Endothelial cell of umbilical vein (primary cell): ENCODE data around the gene PNPLA2. TPM values are rescaled to one million over a fixed set of nuclear protein-coding genes. Genes with fewer than 3 reads are reported as not detected.

ENCODE experiments used
- BruUV-seq: library from RNA; stranded (reverse); fragments of 400-500 nt; replicated peaks from 2 replicates; lab custom pipeline; 2021; lab: Mats Ljungman, UMichigan
- CTCF ChIA-PET: fragments of 300-600, 350-600 bp; sonication (Branson Sonifier 250); formaldehyde crosslinking; loops from one replicate; lab custom pipeline; 2021; ENCODE audit warnings: antibody characterized with exemption, inconsistent platforms; lab: Charles Lee
- POLR2A ChIA-PET: fragments of 300-600, 350-600 bp; sonication (Branson Sonifier 250); formaldehyde crosslinking; loops from one replicate; lab custom pipeline; 2021; ENCODE audit warnings: antibody characterized with exemption, inconsistent platforms; lab: Charles Lee
- DNase-seq: peaks from one replicate; pipeline ENCODE4 v3.0.0-alpha.2; 2011; ENCODE audit warnings: low read depth, low spot score
- FAIRE-seq: peaks from 2 replicates; lab custom pipeline; 2011; peaks lifted over from hg19 to GRCh38; lab: Jason Lieb, UNC
- H2AFZ ChIP-seq: 2 replicates; pipeline ENCODE4 v1.6.0; 2012; ENCODE audit warnings: low read depth, low read length, control low read depth, inconsistent platforms
- H3K27ac ChIP-seq: 2 replicates; pipeline ENCODE4 v1.5.1; 2011; ENCODE audit warnings: low read depth, mild to moderate bottlenecking, control low read depth, low read length, moderate library complexity; ENCODE audit not compliant: insufficient read depth
- H3K27me3 ChIP-seq, 2 experiments: 2 replicates each; pipeline versions ENCODE4 v1.6.0 to v1.6.1; 2011; ENCODE audit warnings: low read length in 2 of 2, mixed read lengths in 1 of 2; ENCODE audit not compliant: control insufficient read depth in 2 of 2, insufficient read depth in 2 of 2
- H3K36me3 ChIP-seq, 2 experiments: 2 replicates in 1 of 2; 3 replicates in 1 of 2; pipeline ENCODE4 v1.5.1; 2011; ENCODE audit warnings: low read length in 2 of 2, mild to moderate bottlenecking in 1 of 2, moderate library complexity in 1 of 2; ENCODE audit not compliant: control insufficient read depth in 2 of 2, insufficient read depth in 2 of 2; ENCODE audit errors: extremely low read depth in 1 of 2
- H3K4me1 ChIP-seq: 3 replicates; pipeline ENCODE4 v1.5.1; 2011; ENCODE audit warnings: mild to moderate bottlenecking, low read length; ENCODE audit not compliant: control insufficient read depth, insufficient read depth; ENCODE audit errors: extremely low read depth
- H3K4me2 ChIP-seq: 2 replicates; pipeline ENCODE4 v1.6.1; 2011; ENCODE audit warnings: low read length, control low read depth, mixed read lengths; ENCODE audit not compliant: insufficient read depth
- H3K4me3 ChIP-seq, 3 experiments: fragments of 200-600 bp in 1 of 3; sonication (generic), shearing (Covaris generic) in 1 of 3; replicated peaks in 1 of 3; 2 replicates each; pipeline ENCODE4 v1.5.1; 2011 to 2016; ENCODE audit warnings: control low read depth in 3 of 3, low read length in 3 of 3, mild to moderate bottlenecking in 2 of 3, inconsistent platforms in 1 of 3, low read depth in 1 of 3, moderate library complexity in 1 of 3; ENCODE audit not compliant: insufficient read depth in 1 of 3
- H3K79me2 ChIP-seq: 2 replicates; pipeline ENCODE4 v1.6.0; 2012; ENCODE audit warnings: low read length, inconsistent platforms; ENCODE audit not compliant: control insufficient read depth, insufficient read depth
- H3K9ac ChIP-seq: replicated peaks from 2 replicates; pipeline ENCODE3; 2011; ENCODE audit warnings: low read length, control low read depth; ENCODE audit not compliant: insufficient read depth; ENCODE audit errors: extremely low read depth
- H3K9me1 ChIP-seq: replicated peaks from 3 replicates; pipeline ENCODE4 v1.6.0; 2011; ENCODE audit warnings: mild to moderate bottlenecking, low read length; ENCODE audit not compliant: control insufficient read depth, insufficient read depth; ENCODE audit errors: extremely low read depth
- H3K9me3 ChIP-seq: replicated peaks from 2 replicates; pipeline ENCODE4 v1.5.1; 2012; ENCODE audit warnings: low read length, inconsistent platforms; ENCODE audit not compliant: control insufficient read depth, insufficient read depth
- H4K20me1 ChIP-seq: replicated peaks from 2 replicates; pipeline ENCODE3; 2011; ENCODE audit warnings: mild to moderate bottlenecking, low read length; ENCODE audit not compliant: control insufficient read depth, insufficient read depth; ENCODE audit errors: extremely low read depth
- EZH2 ChIP-seq: IDR thresholded peaks from 2 replicates; pipeline ENCODE4 v1.6.1; 2012; ENCODE audit warnings: borderline replicate concordance, low read depth, mild to moderate bottlenecking, moderate library complexity, low read length, inconsistent platforms; ENCODE audit not compliant: severe bottlenecking
- GATA2 ChIP-seq: IDR thresholded peaks from 2 replicates; pipeline ENCODE4 v1.7.0; 2011; ENCODE audit warnings: low read depth, mild to moderate bottlenecking, moderate library complexity, mixed read lengths, low read length; ENCODE audit not compliant: insufficient read length, insufficient read depth
- JUN ChIP-seq: IDR thresholded peaks from 2 replicates; pipeline ENCODE4 v1.6.1; 2011; ENCODE audit warnings: borderline replicate concordance, low read depth; ENCODE audit not compliant: insufficient read length, insufficient read depth
- MYC ChIP-seq: IDR thresholded peaks from one replicate; pipeline ENCODE4 v1.6.1; 2011; ENCODE audit warnings: mild to moderate bottlenecking, low read depth, low read length
- dilution Hi-C: fragments of 300-500 bp; cut with MboI; formaldehyde crosslinking; loops from one replicate; pipeline ENCODE4 v1.15.0; 2019; ENCODE audit warnings: low sequenced_read_pairs; ENCODE audit not compliant: extremely low pct_ligation_motif_present
- intact Hi-C: fragments of 100-400 bp; cut with micrococcal nuclease; formaldehyde crosslinking; loops from one replicate; pipeline ENCODE4 v1.10.0; 2022
- polyA plus RNA-seq, 4 experiments: library from polyadenylated mRNA; depleted of rRNA in 3 of 4; stranded (reverse) in 3 of 4; unstranded in 1 of 4; fragments of >200 nt; gene quantifications; 2 replicates each; pipeline versions ENCODE4 v1.2.1 to v1.2.3, GENCODE V29; 2011 to 2012; ENCODE audit warnings: missing spikeins in 1 of 4
- total RNA-seq: library from RNA; stranded (reverse); gene quantifications from 2 replicates; pipeline ENCODE4 v1.2.3, GENCODE V29; 2021

Gene PNPLA2
- total and polyA plus RNA-seq, 2 donors (not counting 3 experiments of a cell fraction or from before 2014, with no cell fraction given): 73.1 to 75.6 TPM

DNA sequence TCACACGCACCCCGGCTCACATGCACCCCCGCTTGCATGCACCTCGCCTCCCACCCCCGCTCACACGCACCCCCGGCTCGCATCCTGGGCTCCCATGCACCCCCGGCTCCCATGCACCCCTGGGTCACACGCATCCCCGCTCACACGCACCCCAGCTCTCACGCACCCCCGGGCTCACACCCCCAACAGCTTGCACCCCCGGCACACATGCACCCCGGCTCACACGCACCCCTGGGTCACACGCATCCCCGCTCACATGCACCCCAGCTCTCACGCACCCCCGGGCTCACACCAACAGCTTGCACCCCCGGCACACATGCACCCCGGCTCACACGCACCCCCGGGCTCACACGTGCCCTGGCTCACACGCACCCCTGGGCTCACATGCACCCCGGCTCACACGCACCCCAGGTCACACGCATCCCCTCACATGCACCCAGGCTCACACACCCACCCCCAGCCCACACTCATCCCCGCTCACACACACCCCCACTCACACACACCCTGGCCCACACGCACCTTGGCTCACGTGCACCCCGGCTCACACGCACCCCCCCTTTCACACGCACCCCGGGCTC is 40.1 kb downstream of the PNPLA2 start:
- Histone ChIP-seq H3K27ac (no peak overlapping the region), H3K9ac (no peak overlapping the region), H2AFZ (no peak overlapping the region), H3K79me2 (no peaks in the 10 kb centered on the region), H3K9me3 (no peaks in the 10 kb centered on the region), H3K4me1 (no peaks in the 10 kb centered on the region), H3K9me1 (no peaks in the 10 kb centered on the region), H4K20me1 (no peaks in the 10 kb centered on the region), H3K4me2 (no peak overlapping the region), H3K4me3 (no peak overlapping the region), H3K27me3 (no peaks in the 10 kb centered on the region), H3K36me3 (peaks cover 0 to 6% of the 10 kb centered on the region in 2 experiments)
- DNase-seq (no peak), FAIRE-seq (no peak)
- dilution Hi-C loops (no loop called here), intact Hi-C loops (no loop called here)
- ChIA-PET POLR2A (interaction anchor here (0.5 kb wide), 1 partner anchor 17 kb away, joined by 3 read pairs; no protein-coding TSS in a partner anchor), CTCF (interaction anchor here (1.1 kb wide), 1 partner anchor 39 kb away, joined by 4 read pairs; no protein-coding TSS in a partner anchor)
- no TSS peak for BruUV-seq
- TF ChIP-seq GATA2: no peak
- TF ChIP-seq JUN: no peak

DNA sequence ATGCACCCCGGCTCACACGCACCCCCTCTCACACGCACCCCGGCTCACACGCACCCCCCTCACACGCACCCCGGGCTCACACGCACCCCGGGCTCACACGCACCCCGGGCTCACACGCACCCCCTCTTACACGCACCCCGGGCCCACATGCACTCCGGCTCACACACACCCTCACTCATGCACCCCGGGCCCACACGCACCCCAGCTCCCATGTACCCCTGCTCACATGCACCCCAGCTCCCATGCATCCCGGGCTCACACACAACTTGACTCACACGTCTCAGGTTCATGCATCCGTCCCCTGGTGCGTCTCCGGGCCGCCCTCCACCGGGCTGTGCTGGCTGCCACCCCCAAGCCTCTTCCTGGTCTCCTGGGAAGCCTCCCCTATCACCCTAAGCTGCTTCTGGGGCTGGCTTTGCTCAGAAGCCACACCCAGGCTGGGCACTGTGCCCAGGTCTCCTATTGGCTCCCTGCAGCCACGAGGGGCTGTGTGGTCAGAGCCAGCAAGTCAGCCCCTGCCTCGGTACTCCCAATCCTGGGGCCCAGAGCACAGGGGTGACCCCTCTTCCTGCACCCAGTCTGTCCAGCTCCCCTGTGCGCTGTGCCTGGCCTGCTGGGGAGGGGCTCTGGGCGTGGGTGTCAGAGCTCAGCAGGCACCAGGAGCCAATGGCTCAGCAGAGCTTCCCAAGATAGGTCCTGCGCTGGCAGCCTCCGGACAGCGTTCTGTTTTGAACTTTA is 40.8 kb downstream of the PNPLA2 start:
- Histone ChIP-seq H3K4me2 (no peak overlapping the region), H2AFZ (no peak overlapping the region), H3K9me1 (no peaks in the 10 kb centered on the region), H3K36me3 (peaks cover 0 to 6% of the 10 kb centered on the region in 2 experiments), H3K27ac (no peak overlapping the region), H3K27me3 (no peaks in the 10 kb centered on the region), H3K4me3 (no peak overlapping the region), H3K79me2 (no peaks in the 10 kb centered on the region), H3K4me1 (no peaks in the 10 kb centered on the region), H4K20me1 (no peaks in the 10 kb centered on the region), H3K9me3 (no peaks in the 10 kb centered on the region), H3K9ac (no peak overlapping the region)
- ChIA-PET POLR2A (interaction anchor here (0.5 kb wide), 1 partner anchor 18 kb away, joined by 3 read pairs; no protein-coding TSS in a partner anchor), CTCF (interaction anchor here (0.7 to 1.1 kb wide), 2 partner anchors 19 to 39 kb away, joined by 3 to 4 read pairs; no protein-coding TSS in a partner anchor)
- dilution Hi-C loops: no loop called here
- TF ChIP-seq MYC (no peak), GATA2 (no peak), EZH2 (no peak)
- BruUV-seq: no TSS peak
- intact Hi-C loops: no loop called here
- peak; percentile 64 for DNase-seq
- FAIRE-seq: no peak
